ENCODE measurements around the gene NACC2. TPM values are rescaled to one million over a fixed set of nuclear protein-coding genes. Genes with fewer than 3 reads are reported as not detected.

The NACC2 gene
- polyA plus RNA-seq, 6 donors from 2014 or later = 0.04 to 0.11 (median 0.06) TPM; not detected in 2

DNA sequence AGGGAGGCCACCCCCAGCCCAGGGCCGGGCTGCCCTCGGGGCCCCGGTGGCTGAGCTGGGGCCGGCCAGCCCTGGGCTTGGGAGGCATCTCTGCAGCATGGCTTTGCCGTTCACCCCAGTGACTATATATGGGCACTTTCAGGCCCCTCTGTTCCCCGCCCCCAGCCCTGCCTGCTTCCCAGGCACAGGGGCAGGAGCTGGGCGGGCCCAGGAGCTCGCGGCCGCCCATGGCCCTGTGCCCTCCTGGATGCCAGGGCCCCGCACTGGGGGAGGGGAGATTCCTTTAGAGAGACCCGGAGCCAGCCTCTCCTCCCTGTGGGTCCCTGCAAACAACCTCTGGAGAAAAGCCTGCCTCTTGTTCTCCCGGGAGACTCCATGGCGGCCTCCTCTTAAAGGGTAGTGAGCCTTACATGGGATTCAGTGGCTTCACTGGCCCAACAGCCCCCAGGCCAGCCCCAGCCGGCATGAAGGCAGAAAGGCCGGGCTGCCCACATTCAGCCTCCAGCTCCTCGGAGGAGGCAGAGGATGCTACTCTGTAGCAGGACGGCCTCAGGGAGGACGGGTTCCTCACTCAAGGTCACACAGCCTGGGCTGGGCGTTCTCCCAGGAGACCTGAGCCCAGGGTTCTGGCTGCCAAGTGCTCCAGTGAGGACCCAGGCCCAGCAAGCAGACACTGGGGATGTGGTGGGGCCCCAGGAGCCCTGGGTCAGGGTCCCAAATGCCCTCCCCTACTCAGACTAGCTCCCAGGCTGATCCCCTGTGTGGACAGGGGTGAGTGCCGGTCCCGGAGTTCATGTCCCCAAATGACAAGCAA is 4.1 kb downstream of the NACC2 start:
- H3K4me3 Mint-ChIP-seq = peak overlapping the region in 1 of 8 donors; percentile 20
- H3K4me1 Mint-ChIP-seq = peaks cover 0 to 4% (median 2%) of the 10 kb centered on the region in 3 donors
- H3K27ac Mint-ChIP-seq = no peak overlapping the region
- peaks cover 10 to 49% (median 30%) of the 10 kb centered on the region in 3 donors for H3K27me3 Mint-ChIP-seq
- DNase-seq (no peak), ATAC-seq (ENCODE audit: low read depth in 2 of 2) (no peak)
- no peaks in the 10 kb centered on the region for H3K9me3 Mint-ChIP-seq
- H3K36me3 Mint-ChIP-seq = no peaks in the 10 kb centered on the region

DNA sequence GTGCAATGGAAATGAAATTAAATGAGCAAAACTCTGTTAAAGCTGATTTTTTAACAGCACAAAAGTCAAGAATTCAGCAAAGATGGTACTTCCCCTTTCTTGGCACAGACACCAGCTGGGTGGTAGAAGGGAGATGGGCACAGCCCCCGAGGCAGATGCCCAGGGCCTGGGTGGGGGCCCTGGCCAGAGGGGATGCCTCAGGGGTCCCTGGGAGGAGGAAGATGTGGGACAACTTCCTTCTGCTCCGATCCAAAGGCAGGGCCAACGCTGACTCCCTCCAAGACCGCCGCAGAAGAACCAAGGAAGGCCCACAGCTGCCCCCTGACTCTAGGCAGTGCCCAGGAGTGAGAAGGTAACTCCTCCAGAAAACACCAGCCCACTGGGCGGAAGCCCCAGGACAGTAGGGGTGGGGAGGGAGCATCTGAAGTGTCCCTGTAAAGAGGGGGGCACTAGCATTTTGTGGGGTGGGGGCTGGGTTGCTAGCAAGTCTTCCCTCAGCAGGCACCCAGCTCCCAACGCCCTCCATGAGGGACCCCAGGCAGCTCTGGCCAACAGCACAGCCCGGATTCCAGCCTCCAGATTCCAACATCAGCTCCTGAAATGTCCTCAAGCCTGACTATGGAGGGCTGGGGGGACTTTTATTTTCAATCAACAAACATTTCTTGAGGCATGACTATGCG is 4.9 kb downstream of the NACC2 start:
- peak overlapping the region in 1 of 6 donors; percentile 63 for H3K27ac Mint-ChIP-seq
- no peaks in the 10 kb centered on the region for H3K9me3 Mint-ChIP-seq
- H3K4me1 Mint-ChIP-seq = peaks cover 0 to 4% (median 2%) of the 10 kb centered on the region in 3 donors
- no peak for ATAC-seq (ENCODE audit: low read depth in 2 of 2)
- no peak overlapping the region for H3K4me3 Mint-ChIP-seq
- H3K36me3 Mint-ChIP-seq = no peaks in the 10 kb centered on the region
- DNase-seq = no peak
- H3K27me3 Mint-ChIP-seq = peaks cover 10 to 49% (median 30%) of the 10 kb centered on the region in 3 donors

DNA sequence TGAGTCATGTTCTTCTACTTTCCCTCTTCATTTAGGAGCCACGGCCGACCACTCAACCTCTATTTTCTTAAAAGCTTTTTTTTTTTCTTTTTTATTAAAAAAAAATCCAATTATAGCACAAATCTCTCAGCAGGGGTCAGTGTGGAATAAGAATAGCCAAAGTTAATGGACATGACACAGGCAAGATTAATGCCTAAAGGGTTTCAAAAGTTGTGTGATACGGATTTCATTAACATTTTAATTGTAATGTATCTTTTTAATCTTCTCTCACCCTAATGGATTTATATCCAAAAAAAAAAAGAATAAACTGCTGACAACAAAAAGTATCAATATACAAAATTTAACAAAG is 5.4 kb downstream of the NACC2 start:
- no peak overlapping the region for H3K27ac Mint-ChIP-seq

DNA sequence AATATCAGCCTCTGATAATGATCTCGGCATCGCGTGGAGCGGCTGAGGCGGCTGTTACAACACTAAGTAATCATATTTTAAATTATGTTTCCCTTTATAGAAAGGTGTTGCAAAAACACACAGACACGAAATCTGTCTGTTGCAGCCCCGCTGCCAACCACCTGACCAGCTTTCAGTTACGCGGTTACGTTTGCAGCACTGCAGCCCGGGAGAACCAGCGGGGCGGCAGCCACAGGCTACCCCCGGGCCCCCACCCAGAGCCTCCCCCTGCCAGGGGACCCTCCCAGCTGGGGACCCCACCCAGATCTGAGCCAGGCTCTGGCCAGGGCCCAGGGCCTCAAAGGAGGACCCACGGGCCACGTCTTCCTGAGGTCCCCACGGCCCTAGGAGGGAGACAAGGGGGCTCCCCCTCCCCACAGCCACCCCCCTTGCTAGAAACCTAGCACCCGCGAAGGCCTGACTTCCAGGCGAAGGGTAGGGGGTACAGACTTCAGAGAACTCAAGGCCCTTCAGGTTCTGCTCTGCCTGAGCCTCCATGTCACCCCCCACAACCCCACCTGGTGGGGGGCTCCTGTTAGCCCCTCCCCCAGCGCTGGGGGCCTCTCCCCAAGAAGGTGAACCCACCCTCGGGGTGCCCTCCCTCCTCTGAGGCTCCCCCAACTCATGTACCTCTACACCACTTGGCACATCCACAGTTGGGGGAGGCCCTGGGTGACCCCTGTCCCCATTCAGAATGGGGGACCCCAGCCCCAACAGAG is 6.0 kb downstream of the NACC2 start:
- H3K27me3 Mint-ChIP-seq = peaks cover 10 to 48% (median 30%) of the 10 kb centered on the region in 3 donors
- no peak for ATAC-seq (ENCODE audit: low read depth in 2 of 2)
- H3K9me3 Mint-ChIP-seq = no peaks in the 10 kb centered on the region
- H3K27ac Mint-ChIP-seq = no peak overlapping the region
- H3K4me1 Mint-ChIP-seq = peaks cover 5 to 11% (median 6%) of the 10 kb centered on the region in 3 donors
- no peak for DNase-seq
- peak overlapping the region in 1 of 8 donors; percentile 54 for H3K4me3 Mint-ChIP-seq
- H3K36me3 Mint-ChIP-seq = no peaks in the 10 kb centered on the region

More for the DNA sequence above, 5.4 kb downstream of the NACC2 start:
- ATAC-seq (ENCODE audit: low read depth in 2 of 2) (no peak), DNase-seq (no peak)
- H3K4me3 Mint-ChIP-seq = no peak overlapping the region
- no peaks in the 10 kb centered on the region for H3K9me3 Mint-ChIP-seq
- peaks cover 10 to 49% (median 30%) of the 10 kb centered on the region in 3 donors for H3K27me3 Mint-ChIP-seq
- no peaks in the 10 kb centered on the region for H3K36me3 Mint-ChIP-seq
- peaks cover 1 to 5% (median 2%) of the 10 kb centered on the region in 3 donors for H3K4me1 Mint-ChIP-seq

DNA sequence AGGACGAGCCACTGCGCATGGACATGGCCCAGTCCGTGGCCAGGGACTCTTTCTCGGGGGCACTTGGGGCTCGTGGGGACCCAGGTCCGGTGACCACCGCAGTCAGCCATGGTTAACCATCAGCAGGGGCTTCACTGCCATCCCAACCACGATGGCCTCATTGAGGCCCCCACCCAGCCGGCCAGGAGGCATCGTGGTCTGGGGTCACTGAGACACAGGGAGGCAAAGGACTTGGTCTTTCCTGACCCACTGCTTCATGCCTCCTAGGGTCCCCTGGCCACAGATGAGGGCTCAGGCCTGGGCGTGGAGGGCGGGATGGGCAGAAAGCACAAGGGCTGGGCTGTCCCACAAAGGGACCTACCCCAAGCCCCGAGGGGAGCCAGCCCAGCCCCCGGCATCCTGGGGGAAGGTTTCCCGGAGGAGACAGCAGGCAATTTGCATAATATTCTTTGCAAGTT is 6.6 kb downstream of the NACC2 start:
- Mint-ChIP-seq H3K27me3 (peaks cover 10 to 42% (median 24%) of the 10 kb centered on the region in 3 donors), H3K27ac (no peak overlapping the region), H3K9me3 (no peaks in the 10 kb centered on the region), H3K4me1 (peaks cover 4 to 7% (median 6%) of the 10 kb centered on the region in 3 donors), H3K4me3 (peak overlapping the region in 1 of 8 donors; percentile 54), H3K36me3 (no peaks in the 10 kb centered on the region)
- DNase-seq (no peak), ATAC-seq (ENCODE audit: low read depth in 2 of 2) (no peak)

DNA sequence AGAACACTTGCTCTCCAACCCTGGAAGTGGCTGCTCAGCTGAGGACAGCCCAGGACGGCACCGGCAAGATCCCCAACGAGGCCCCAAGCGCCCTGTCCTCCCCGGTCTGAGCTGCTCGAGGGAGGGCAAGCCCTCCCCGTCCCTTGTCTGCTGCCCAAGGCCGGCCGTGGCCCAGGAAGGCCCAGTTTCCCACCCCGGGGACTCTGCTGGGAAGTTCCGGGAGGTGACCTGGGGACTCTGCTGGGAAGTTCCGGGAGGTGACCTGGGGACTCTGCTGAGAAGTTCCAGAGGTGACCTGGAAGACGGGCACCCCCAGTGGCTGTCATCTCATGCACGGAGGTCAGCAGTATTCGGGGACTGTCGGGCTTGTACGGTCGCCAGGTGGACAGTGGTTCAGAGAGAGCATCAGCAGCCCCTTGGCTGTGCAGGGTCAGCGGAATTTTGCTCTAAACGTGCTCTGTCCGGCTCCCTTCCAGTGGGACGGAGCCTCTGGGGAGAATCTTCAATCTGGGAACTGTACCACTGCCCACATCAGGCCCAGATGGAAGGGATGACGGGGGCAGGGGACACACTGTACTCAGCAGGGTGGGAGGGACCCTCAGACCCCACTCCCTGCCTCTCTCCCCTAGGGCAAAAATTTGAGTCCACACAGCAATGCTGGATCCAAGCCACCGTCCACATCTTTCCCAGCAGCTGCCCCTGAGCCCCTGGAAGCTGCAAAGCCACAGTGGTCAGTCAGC is 7.2 kb downstream of the NACC2 start:
- ATAC-seq (ENCODE audit: low read depth in 2 of 2) (no peak), DNase-seq (no peak)
- H3K4me1 Mint-ChIP-seq = peaks cover 3 to 7% (median 6%) of the 10 kb centered on the region in 3 donors
- H3K27ac Mint-ChIP-seq = peak overlapping the region in 1 of 6 donors; percentile 84
- peaks cover 10 to 36% (median 18%) of the 10 kb centered on the region in 3 donors for H3K27me3 Mint-ChIP-seq
- no peaks in the 10 kb centered on the region for H3K9me3 Mint-ChIP-seq
- no peaks in the 10 kb centered on the region for H3K36me3 Mint-ChIP-seq
- H3K4me3 Mint-ChIP-seq = no peak overlapping the region

DNA sequence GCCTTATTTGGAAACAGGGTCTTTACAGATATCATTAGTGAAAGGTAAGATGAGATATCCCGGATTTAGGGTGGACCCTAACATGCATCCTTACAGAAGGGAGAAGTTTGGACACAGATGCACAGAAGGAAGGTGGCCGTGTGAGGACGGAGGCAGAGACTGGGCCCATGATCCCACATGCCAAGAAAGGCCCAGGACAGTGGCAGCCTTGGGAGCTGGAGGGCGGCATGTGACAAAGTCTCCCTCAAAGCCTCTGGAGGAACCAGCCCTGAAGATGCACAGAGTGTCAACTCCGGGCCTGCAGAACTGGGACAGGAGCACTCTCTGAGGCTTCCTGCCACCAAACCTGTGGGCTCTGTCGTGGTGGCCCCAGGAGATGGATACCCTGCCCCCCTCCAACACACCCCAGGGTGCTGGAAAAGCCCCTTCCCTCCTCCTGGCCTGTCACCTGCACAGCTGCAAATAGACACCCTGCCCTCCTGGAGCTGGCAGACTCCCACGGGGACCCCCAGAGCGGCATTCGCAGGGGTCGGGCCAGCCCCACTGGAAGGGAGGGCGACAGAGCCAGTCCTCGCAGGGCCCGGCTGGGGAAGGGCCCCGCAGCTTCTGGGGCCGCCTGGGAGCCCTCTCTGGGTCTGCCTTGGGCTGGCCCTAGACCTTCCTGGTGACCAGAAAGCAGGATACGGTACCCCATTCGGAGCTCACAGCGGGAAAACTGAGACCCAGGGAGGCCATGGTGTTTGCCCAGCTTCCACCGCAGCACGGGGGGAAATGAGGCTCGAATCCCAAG is 7.9 kb downstream of the NACC2 start:
- H3K4me1 Mint-ChIP-seq = peaks cover 3 to 7% (median 6%) of the 10 kb centered on the region in 3 donors
- H3K27me3 Mint-ChIP-seq = peaks cover 10 to 29% (median 15%) of the 10 kb centered on the region in 3 donors
- H3K36me3 Mint-ChIP-seq = no peaks in the 10 kb centered on the region
- DNase-seq (no peak), ATAC-seq (ENCODE audit: low read depth in 2 of 2) (no peak)
- H3K4me3 Mint-ChIP-seq = no peak overlapping the region
- H3K27ac Mint-ChIP-seq = no peak overlapping the region
- H3K9me3 Mint-ChIP-seq = no peaks in the 10 kb centered on the region

DNA sequence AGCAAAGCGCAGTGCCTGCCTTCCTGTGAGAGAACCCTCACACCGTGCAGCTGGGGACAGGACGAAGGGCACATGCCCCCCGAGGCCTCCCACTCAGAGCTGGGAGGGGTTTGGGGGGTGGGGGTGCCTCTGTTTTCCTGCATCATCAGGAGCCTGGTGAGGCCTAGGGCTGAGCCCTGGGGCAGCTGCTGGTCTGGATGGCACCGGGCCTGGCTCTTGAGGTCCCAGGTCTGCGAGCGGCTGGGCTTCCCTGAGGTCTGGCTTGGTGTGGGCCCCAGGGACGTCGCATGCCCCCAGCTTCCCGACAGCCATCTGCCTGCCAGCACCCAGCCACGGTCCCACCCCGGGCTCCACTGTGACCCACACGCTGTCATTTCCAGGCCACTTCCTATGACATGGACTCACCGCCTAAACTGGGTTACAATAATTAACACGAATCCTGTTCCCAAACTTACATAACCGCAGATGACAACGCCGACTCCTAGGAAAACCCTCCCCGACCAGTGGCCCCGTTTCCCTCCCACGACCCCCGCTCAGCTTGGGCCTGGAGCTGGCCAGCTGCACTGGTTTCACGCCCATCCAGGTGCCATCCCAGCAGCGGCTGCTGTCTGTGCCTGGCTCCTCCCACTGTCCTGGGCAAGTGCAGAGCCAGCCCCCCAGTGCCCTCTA is 8.7 kb downstream of the NACC2 start:
- Mint-ChIP-seq H3K36me3 (no peaks in the 10 kb centered on the region), H3K27me3 (peaks cover 6 to 21% (median 10%) of the 10 kb centered on the region in 3 donors), H3K9me3 (no peaks in the 10 kb centered on the region), H3K27ac (no peak overlapping the region), H3K4me3 (no peak overlapping the region), H3K4me1 (peaks cover 3 to 7% (median 6%) of the 10 kb centered on the region in 3 donors)
- DNase-seq (no peak), ATAC-seq (ENCODE audit: low read depth in 2 of 2) (no peak)

DNA sequence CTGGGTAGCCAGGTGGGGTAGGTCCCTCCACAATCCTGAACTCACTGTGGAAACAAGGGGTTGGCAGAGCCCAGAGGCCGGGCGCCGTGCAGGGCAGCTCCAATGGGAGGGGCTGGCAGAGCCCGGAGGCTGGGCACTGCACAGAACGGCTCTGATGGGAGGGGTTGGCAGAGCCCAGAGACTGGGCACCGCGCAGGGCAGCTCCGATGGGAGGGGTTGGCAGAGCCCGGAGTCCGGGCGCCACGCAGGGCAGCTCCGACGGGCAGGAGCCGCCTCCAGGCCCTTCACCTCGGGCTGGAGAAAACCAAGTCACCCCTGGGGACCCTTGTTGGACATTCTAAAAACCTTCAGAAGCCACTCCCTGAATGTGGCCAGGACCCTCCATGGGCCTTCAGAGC is 9.3 kb downstream of the NACC2 start:
- no peak for DNase-seq
- peaks cover 6 to 19% (median 8%) of the 10 kb centered on the region in 3 donors for H3K27me3 Mint-ChIP-seq

DNA sequence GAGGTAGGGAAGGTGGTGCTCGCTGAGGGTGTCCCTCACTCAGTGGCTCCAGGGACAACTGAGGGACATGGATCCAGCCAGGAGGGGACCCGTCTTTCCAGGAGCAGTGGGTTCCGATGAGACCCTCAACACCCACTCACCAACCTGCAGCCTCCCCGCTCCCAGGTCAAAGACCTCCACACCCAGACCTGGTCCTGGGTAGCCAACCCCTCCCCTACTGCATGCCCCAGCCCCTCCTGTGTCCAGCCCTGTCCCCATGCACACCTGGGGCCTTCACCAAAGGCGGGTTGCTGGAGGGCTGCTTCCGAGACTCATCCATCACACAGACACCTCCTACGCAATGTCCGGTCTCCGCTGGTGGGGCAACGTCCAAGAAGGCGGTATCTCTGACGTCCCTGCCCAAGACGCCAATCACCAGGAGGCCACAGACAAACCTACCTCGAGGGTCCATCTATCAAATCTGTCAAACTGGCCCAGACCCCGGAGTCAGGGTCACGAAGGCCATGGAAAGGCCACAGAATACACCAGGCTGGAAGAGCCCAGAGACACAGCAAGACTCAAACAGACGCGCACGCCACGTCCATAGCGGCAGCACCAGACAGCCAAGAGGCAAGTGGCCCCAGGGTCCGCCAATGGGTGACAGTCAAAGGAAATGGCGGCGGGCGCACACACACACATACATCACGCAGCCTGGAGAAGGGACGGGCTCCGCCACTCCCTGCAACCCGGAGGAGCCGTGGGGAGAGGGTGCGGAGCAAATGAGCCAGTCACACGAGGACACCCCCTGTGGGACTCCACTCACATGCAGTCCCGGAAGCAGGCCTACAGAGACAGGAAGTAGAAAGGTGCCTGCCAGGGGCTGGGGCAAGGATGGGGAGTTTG is 10.8 kb downstream of the NACC2 start:
- Mint-ChIP-seq H3K27ac (peak overlapping the region in 1 of 6 donors; percentile 84), H3K4me1 (peaks cover 3 to 7% (median 6%) of the 10 kb centered on the region in 3 donors)

More for the DNA sequence above, 9.3 kb downstream of the NACC2 start:
- ATAC-seq (ENCODE audit: low read depth in 2 of 2) = no peak
- Mint-ChIP-seq H3K4me1 (peaks cover 3 to 7% (median 6%) of the 10 kb centered on the region in 3 donors), H3K36me3 (no peaks in the 10 kb centered on the region), H3K9me3 (no peaks in the 10 kb centered on the region), H3K27ac (no peak overlapping the region), H3K4me3 (no peak overlapping the region)

DNA sequence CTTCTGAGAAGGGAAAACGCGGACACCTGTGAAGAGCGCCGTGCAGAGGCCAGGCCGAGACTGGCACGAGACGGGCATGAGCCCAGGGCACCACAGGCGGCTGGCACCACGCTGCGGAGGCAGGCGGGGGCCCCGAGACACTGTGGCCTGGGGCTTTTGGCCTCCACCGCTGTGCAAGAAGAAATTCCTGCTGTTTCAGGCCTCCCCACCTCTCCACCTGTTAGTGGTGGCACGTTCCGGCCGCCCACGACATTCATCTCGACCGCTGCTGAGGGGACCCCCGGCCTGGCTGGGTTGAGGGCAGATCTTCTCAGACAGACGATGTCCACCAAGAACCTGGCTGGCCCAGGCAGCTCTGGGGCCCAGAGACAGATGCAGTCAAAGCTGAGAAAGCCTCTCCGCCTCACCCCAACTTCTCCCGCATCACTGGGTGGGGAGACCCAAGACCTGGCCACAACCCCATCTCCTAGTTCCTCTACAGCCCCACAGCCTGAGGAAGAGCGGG is 11.5 kb downstream of the NACC2 start:
- Mint-ChIP-seq H3K27me3 (peaks cover 6 to 19% (median 8%) of the 10 kb centered on the region in 3 donors), H3K4me3 (no peak overlapping the region), H3K4me1 (peaks cover 3 to 7% (median 6%) of the 10 kb centered on the region in 3 donors), H3K36me3 (no peaks in the 10 kb centered on the region), H3K9me3 (no peaks in the 10 kb centered on the region), H3K27ac (no peak overlapping the region)
- DNase-seq = no peak
- no peak for ATAC-seq (ENCODE audit: low read depth in 2 of 2)

More for the DNA sequence above, 10.8 kb downstream of the NACC2 start:
- ATAC-seq (ENCODE audit: low read depth in 2 of 2) (no peak), DNase-seq (no peak)
- H3K27me3 Mint-ChIP-seq = peaks cover 6 to 19% (median 8%) of the 10 kb centered on the region in 3 donors
- no peaks in the 10 kb centered on the region for H3K36me3 Mint-ChIP-seq
- H3K9me3 Mint-ChIP-seq = no peaks in the 10 kb centered on the region
- H3K4me3 Mint-ChIP-seq = peak overlapping the region in 1 of 8 donors; percentile 47
